Neural cell (in vitro differentiated cells): Measurements from ENCODE around the gene SFMBT1.

Source experiments
- EZH2 ChIP-seq: fragments of 200-600, 300-800 bp; shearing (Covaris generic), sonication (generic); IDR thresholded peaks from 2 replicates; pipeline ENCODE4 v1.6.1; 2014; ENCODE audit warnings: antibody characterized with exemption, low read length, borderline replicate concordance, mild to moderate bottlenecking; ENCODE audit not compliant: insufficient read depth, poor library complexity, severe bottlenecking
- POLR2AphosphoS5 ChIP-seq: IDR thresholded peaks from 2 replicates; pipeline ENCODE4 v1.6.1; 2012
- TF ChIP-seq, protein P1 (sequence below): fragments of 450-650 bp; IDR thresholded peaks from 2 replicates; pipeline ENCODE4 v1.5.1; 2014; ENCODE audit warnings: antibody characterized with exemption, mild to moderate bottlenecking, moderate library complexity; ENCODE audit not compliant: poor library complexity, severe bottlenecking

DNA sequence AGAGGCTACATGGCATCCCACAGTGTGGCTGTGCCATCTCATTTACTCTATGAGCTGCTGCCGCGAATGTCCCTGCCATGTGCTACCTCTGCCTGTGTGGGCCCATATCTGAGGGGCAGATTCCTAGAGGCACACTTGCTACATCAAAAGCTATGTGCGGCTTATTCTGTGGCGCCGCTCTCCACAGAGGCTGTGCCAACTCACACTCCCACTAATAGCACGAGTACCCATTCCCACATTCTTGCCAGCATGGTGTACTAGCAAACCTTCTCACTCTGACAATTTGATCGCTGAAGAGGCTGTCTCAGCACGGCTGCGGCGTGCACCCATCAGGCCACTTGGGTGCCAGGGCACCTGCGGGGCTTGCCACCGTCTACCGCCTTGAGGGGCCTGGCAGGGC is 179.9 kb downstream of the SFMBT1 start:
- no peak for TF ChIP-seq POLR2AphosphoS5
- TF ChIP-seq, protein P1, sequence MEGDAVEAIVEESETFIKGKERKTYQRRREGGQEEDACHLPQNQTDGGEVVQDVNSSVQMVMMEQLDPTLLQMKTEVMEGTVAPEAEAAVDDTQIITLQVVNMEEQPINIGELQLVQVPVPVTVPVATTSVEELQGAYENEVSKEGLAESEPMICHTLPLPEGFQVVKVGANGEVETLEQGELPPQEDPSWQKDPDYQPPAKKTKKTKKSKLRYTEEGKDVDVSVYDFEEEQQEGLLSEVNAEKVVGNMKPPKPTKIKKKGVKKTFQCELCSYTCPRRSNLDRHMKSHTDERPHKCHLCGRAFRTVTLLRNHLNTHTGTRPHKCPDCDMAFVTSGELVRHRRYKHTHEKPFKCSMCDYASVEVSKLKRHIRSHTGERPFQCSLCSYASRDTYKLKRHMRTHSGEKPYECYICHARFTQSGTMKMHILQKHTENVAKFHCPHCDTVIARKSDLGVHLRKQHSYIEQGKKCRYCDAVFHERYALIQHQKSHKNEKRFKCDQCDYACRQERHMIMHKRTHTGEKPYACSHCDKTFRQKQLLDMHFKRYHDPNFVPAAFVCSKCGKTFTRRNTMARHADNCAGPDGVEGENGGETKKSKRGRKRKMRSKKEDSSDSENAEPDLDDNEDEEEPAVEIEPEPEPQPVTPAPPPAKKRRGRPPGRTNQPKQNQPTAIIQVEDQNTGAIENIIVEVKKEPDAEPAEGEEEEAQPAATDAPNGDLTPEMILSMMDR, result no peak
- TF ChIP-seq EZH2, result no peak
